ENCODE measurements around the gene GFI1B. TPM values are rescaled to one million over a fixed set of nuclear protein-coding genes. Genes with fewer than 3 reads are reported as not detected.
"Not testable (repeated sequence)": the region's sequence is repeated elsewhere in the genome, so short reads cannot be mapped to it uniquely, and the experiment has no call there.

GFI1B gene
- total RNA-seq, 1 experiment from 2014 or later, result 0.79 TPM

DNA sequence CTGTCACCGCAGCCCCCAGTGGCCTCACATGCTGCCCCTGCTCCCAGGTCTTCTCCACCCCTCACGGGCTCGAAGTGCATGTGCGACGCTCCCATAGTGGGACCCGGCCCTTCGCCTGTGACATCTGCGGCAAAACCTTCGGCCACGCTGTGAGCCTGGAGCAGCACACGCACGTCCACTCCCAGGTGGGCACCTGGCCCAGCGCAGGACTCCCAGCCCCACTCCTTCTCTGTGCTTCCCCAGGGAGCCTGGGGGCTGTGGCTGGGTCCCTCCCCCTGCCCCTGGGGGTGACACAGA, 10.5 kb downstream of the GFI1B start:
- BruUV-seq (replicated peaks), result no TSS peak
- Mint-ChIP-seq H3K27me3 (ENCODE audit: insufficient read depth, unreplicated experiment) (no peaks in the 10 kb centered on the region), H3K36me3 (ENCODE audit: insufficient read depth, unreplicated experiment) (no peaks in the 10 kb centered on the region), H3K4me3 (ENCODE audit: unreplicated experiment) (no peak overlapping the region), H3K9me3 (ENCODE audit: unreplicated experiment) (no peaks in the 10 kb centered on the region), H3K4me1 (ENCODE audit: low read depth, unreplicated experiment) (peaks cover 6% of the 10 kb centered on the region), H3K27ac (ENCODE audit: unreplicated experiment) (no peak overlapping the region)
- no peaks in the 10 kb centered on the region for H3K27me3 ChIP-seq (replicated peaks; ENCODE audit: control insufficient read depth, insufficient read depth, low read length)
- peaks cover 10% of the 10 kb centered on the region for H3K4me1 ChIP-seq
- no peaks in the 10 kb centered on the region for H3K9me3 ChIP-seq
- intact Hi-C loops (cut with micrococcal nuclease; ENCODE audit: unreplicated experiment), result no loop called here
- no peaks in the 10 kb centered on the region for H3K36me3 ChIP-seq (ENCODE audit: control insufficient read depth, insufficient read depth, low read length)
- H3K4me3 ChIP-seq (ENCODE audit: low read depth, low read length), result no peak overlapping the region
- TF ChIP-seq CTCF (IDR thresholded peaks at IDR 0.05; ENCODE audit: insufficient read depth in 1 of 2, low read depth in 1 of 2, low read length in 1 of 2, severe bottlenecking in 1 of 2, unreplicated experiment in 1 of 2), result no peak
- POLR2A ChIA-PET, result no interaction called here
- no peak for DNase-seq
- CTCF ChIA-PET, result no interaction called here

GRCh38 chr9:132989414-132989996, 11.0 kb downstream of the GFI1B start:
- TF ChIP-seq CTCF (IDR thresholded peaks at IDR 0.05; ENCODE audit: insufficient read depth in 1 of 2, low read depth in 1 of 2, low read length in 1 of 2, severe bottlenecking in 1 of 2, unreplicated experiment in 1 of 2), result no peak
- CTCF ChIA-PET, result no interaction called here
- POLR2A ChIA-PET, result no interaction called here
- Histone ChIP-seq H3K36me3 (ENCODE audit: control insufficient read depth, insufficient read depth, low read length) (no peaks in the 10 kb centered on the region), H3K4me3 (ENCODE audit: low read depth, low read length) (no peak overlapping the region), H3K4me1 (peaks cover 15% of the 10 kb centered on the region), H3K9me3 (no peaks in the 10 kb centered on the region), H3K27me3 (replicated peaks; ENCODE audit: control insufficient read depth, insufficient read depth, low read length) (no peaks in the 10 kb centered on the region)
- intact Hi-C loops (cut with micrococcal nuclease; ENCODE audit: unreplicated experiment), result no loop called here
- no peaks in the 10 kb centered on the region for H3K36me3 Mint-ChIP-seq (ENCODE audit: insufficient read depth, unreplicated experiment)
- H3K4me3 Mint-ChIP-seq (ENCODE audit: unreplicated experiment), result no peak overlapping the region
- DNase-seq, result no peak
- BruUV-seq (replicated peaks), result no TSS peak
- peaks cover 11% of the 10 kb centered on the region for H3K4me1 Mint-ChIP-seq (ENCODE audit: low read depth, unreplicated experiment)
- no peaks in the 10 kb centered on the region for H3K9me3 Mint-ChIP-seq (ENCODE audit: unreplicated experiment)
- H3K27me3 Mint-ChIP-seq (ENCODE audit: insufficient read depth, unreplicated experiment), result no peaks in the 10 kb centered on the region
- no peak overlapping the region for H3K27ac Mint-ChIP-seq (ENCODE audit: unreplicated experiment)

GRCh38 chr9:132989998-132990557, 11.6 kb downstream of the GFI1B start:
- DNase-seq; H3K4me3 ChIP-seq (ENCODE audit: low read depth, low read length); H3K9me3 Mint-ChIP-seq (ENCODE audit: unreplicated experiment); H3K27me3 Mint-ChIP-seq (ENCODE audit: insufficient read depth, unreplicated experiment); intact Hi-C loops (cut with micrococcal nuclease; ENCODE audit: unreplicated experiment); POLR2A ChIA-PET; H3K4me3 Mint-ChIP-seq (ENCODE audit: unreplicated experiment); CTCF ChIA-PET; H3K9me3 ChIP-seq; H3K36me3 Mint-ChIP-seq (ENCODE audit: insufficient read depth, unreplicated experiment); H3K27me3 ChIP-seq (replicated peaks; ENCODE audit: control insufficient read depth, insufficient read depth, low read length); BruUV-seq (replicated peaks); H3K36me3 ChIP-seq (ENCODE audit: control insufficient read depth, insufficient read depth, low read length); H3K27ac Mint-ChIP-seq (ENCODE audit: unreplicated experiment): not testable (repeated sequence)
- peaks cover 18% of the 10 kb centered on the region for H3K4me1 ChIP-seq
- H3K4me1 Mint-ChIP-seq (ENCODE audit: low read depth, unreplicated experiment), result peaks cover 15% of the 10 kb centered on the region

- no peak for DNase-seq
- H3K4me1 ChIP-seq, result peaks cover 18% of the 10 kb centered on the region
- H3K9me3 ChIP-seq, result no peaks in the 10 kb centered on the region
- Mint-ChIP-seq H3K4me1 (ENCODE audit: low read depth, unreplicated experiment) (peaks cover 15% of the 10 kb centered on the region), H3K36me3 (ENCODE audit: insufficient read depth, unreplicated experiment) (no peaks in the 10 kb centered on the region), H3K4me3 (ENCODE audit: unreplicated experiment) (no peak overlapping the region), H3K27ac (ENCODE audit: unreplicated experiment) (no peak overlapping the region), H3K9me3 (ENCODE audit: unreplicated experiment) (no peaks in the 10 kb centered on the region), H3K27me3 (ENCODE audit: insufficient read depth, unreplicated experiment) (no peaks in the 10 kb centered on the region)
- POLR2A ChIA-PET, result no interaction called here
- no TSS peak for BruUV-seq (replicated peaks)
- TF ChIP-seq CTCF (IDR thresholded peaks at IDR 0.05; ENCODE audit: insufficient read depth in 1 of 2, low read depth in 1 of 2, low read length in 1 of 2, severe bottlenecking in 1 of 2, unreplicated experiment in 1 of 2), result no peak
- H3K36me3 ChIP-seq (ENCODE audit: control insufficient read depth, insufficient read depth, low read length), result no peaks in the 10 kb centered on the region
- intact Hi-C loops (cut with micrococcal nuclease; ENCODE audit: unreplicated experiment), result no loop called here
- CTCF ChIA-PET, result no interaction called here
- no peak overlapping the region for H3K4me3 ChIP-seq (ENCODE audit: low read depth, low read length)
- H3K27me3 ChIP-seq (replicated peaks; ENCODE audit: control insufficient read depth, insufficient read depth, low read length), result no peaks in the 10 kb centered on the region
Measured at GRCh38 chr9:132990781-132991180, 12.3 kb downstream of the GFI1B start.
